GM12892 (cell line): Measurements from ENCODE around the gene CUTC.

Source experiments
- POLR2A ChIP-seq: IDR thresholded peaks from 2 replicates; pipeline ENCODE4 v1.6.1; 2011; ENCODE audit warnings: low read depth, low read length, control low read depth
- POLR2AphosphoS5 ChIP-seq: IDR thresholded peaks from 2 replicates; pipeline ENCODE4 v1.6.1; 2011; ENCODE audit warnings: low read depth, low read length, control low read depth

DNA sequence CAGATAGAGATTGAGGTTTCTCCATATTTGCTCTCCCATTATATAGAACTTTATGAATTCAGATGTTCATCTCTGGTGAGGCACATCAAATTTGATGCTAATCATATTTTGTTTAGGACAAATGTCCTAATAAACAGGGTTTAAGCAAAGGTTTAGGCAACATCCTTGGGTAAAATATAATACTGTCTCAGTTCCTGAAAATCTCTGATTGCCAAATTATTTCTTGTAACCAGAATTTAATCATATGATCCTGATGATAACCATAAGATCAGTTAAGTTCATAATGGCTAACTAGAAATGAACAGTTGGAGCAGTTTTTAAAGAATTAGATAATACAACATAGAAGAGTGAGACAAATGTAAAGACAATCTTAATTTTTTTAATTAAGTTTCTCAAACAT, 18.6 kb downstream of the CUTC start:
- TF ChIP-seq POLR2A: no peak
- TF ChIP-seq POLR2AphosphoS5: no peak
